PC-3 (cell line): ENCODE results near the gene FAM117B.

ENCODE experiments used
- EZH2 ChIP-seq: fragments of 300-600 bp; sonication (generic); IDR thresholded peaks from one replicate; pipeline ENCODE4 v1.6.1; 2017; ENCODE audit warnings: antibody characterized with exemption, mild to moderate bottlenecking, low read length; ENCODE audit not compliant: unreplicated experiment
- TF ChIP-seq, protein P1 (sequence below): fragments of 300-600 bp; sonication (generic); conservative IDR thresholded peaks from 2 replicates; pipeline ENCODE4 v1.5.1; 2017; ENCODE audit warnings: antibody characterized with exemption, low read depth, mild to moderate bottlenecking, low read length

DNA sequence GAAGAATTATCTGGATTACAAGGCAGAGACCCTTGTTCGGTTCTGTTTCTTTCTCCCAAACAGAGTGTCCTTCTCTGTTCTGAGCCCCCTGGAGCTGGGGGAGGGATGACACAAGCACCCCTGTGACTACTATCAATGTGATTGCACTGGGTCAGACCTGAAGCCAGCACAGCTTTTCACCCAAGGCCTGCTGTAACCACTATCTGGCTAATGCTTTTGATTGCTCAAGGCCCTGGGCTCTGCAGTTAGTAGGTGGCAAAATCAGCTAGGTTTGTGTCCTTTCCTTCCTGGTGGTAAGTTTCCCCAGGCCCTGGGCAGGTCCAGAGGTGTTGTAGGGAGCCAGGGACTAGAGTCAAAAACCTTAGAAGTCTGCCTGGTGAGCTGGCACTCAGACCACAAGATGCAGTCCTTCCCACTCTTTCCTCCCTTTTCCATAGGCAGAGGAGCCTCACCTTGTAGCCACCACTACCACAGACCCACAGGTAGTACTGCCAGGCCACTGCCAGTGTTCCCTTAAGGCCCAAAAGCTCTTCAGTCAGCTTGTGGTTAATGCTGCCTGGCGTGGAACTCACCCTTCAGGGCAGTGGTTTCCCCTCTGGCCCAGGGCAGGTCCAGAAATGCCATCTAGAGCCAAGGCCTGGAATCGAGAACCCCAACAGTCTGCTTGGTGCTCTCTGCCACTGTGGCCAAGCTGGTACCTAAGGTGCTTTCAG is 83.0 kb downstream of the FAM117B start:
- TF ChIP-seq, protein P1, sequence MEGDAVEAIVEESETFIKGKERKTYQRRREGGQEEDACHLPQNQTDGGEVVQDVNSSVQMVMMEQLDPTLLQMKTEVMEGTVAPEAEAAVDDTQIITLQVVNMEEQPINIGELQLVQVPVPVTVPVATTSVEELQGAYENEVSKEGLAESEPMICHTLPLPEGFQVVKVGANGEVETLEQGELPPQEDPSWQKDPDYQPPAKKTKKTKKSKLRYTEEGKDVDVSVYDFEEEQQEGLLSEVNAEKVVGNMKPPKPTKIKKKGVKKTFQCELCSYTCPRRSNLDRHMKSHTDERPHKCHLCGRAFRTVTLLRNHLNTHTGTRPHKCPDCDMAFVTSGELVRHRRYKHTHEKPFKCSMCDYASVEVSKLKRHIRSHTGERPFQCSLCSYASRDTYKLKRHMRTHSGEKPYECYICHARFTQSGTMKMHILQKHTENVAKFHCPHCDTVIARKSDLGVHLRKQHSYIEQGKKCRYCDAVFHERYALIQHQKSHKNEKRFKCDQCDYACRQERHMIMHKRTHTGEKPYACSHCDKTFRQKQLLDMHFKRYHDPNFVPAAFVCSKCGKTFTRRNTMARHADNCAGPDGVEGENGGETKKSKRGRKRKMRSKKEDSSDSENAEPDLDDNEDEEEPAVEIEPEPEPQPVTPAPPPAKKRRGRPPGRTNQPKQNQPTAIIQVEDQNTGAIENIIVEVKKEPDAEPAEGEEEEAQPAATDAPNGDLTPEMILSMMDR: no peak
- TF ChIP-seq EZH2: no peak
